A549 (cell line): Measurements from ENCODE around the gene TCEA3. TPM values are rescaled to one million over a fixed set of nuclear protein-coding genes. Genes with fewer than 3 reads are reported as not detected.

Source experiments
- ATAC-seq, 2 experiments: fragments of 200-7000 bp in 1 of 2; fragments of >200 bp in 1 of 2; cut with Nextera tagmentation in 1 of 2; cut with Tn5 transposase in 1 of 2; 3 replicates each; pipeline versions ENCODE4 v1.8.0 to v1.9.1; 2018 to 2020; ENCODE audit warnings: mild to moderate bottlenecking in 1 of 2, moderate library complexity in 1 of 2
- CTCF ChIA-PET: fragments of 300-600 bp; sonication (Branson Sonifier 250); formaldehyde crosslinking; extraction: SDS; loops from one replicate; lab custom pipeline; 2021; ENCODE audit warnings: antibody characterized with exemption, inconsistent platforms; lab: Yijun Ruan, JAX
- POLR2A ChIA-PET: fragments of 350-600 bp; formaldehyde crosslinking; extraction: SDS; loops from one replicate; lab custom pipeline; 2021; ENCODE audit warnings: antibody characterized with exemption, inconsistent platforms; lab: Yijun Ruan, JAX
- DNase-seq, 2 experiments: peaks; one replicate each; pipeline versions ENCODE4 v3.0.0 to v3.0.0-alpha.2; 2011 to 2016; ENCODE audit warnings: low read depth in 1 of 2, low spot score in 1 of 2
- FAIRE-seq: peaks from 2 replicates; lab custom pipeline; 2011; peaks lifted over from hg19 to GRCh38; lab: Jason Lieb, UNC
- H3K27ac ChIP-seq, 2 experiments: fragments of >200 bp; sonication (Bioruptor Twin); formaldehyde crosslinking; 3 replicates each; pipeline ENCODE4 v1.5.1; 2016 to 2017
- H3K4me1 ChIP-seq: fragments of >200 bp; sonication (Bioruptor Twin); formaldehyde crosslinking; 3 replicates; pipeline ENCODE4 v1.6.1; 2016
- H3K4me2 ChIP-seq: fragments of >200 bp; sonication (Bioruptor Twin); formaldehyde crosslinking; 3 replicates; pipeline ENCODE4 v1.6.1; 2016
- H3K4me3 ChIP-seq: fragments of >200 bp; sonication (Bioruptor Twin); formaldehyde crosslinking; 3 replicates; pipeline ENCODE4 v1.5.1; 2016
- H3K9me3 ChIP-seq: fragments of >200 bp; sonication (Bioruptor Twin); formaldehyde crosslinking; 3 replicates; pipeline ENCODE4 v1.6.1; 2016
- BHLHE40 ChIP-seq: IDR thresholded peaks from 2 replicates; pipeline ENCODE4 v1.6.1; 2012; ENCODE audit warnings: low read depth, low read length, inconsistent platforms
- CBX2 ChIP-seq: fragments of 200-600 bp; sonication (generic); IDR thresholded peaks from 2 replicates; pipeline ENCODE4 v1.6.1; 2016; ENCODE audit warnings: low read depth, mild to moderate bottlenecking, borderline replicate concordance
- CHD4 ChIP-seq: fragments of 200-600 bp; sonication (generic); IDR thresholded peaks from 2 replicates; pipeline ENCODE4 v1.6.1; 2016; ENCODE audit warnings: antibody characterized with exemption, mild to moderate bottlenecking, borderline replicate concordance
- CTCF ChIP-seq: fragments of >200 bp; sonication (Bioruptor Twin); formaldehyde crosslinking; IDR thresholded peaks from 3 replicates; pipeline ENCODE4 v1.5.1; 2016
- FOSB ChIP-seq: fragments of 250-450 bp; sonication (Bioruptor Pico); IDR thresholded peaks from 2 replicates; pipeline ENCODE4 v1.5.0; 2020; ENCODE audit warnings: mild to moderate bottlenecking, moderate library complexity
- FOXS1 ChIP-seq: fragments of 250-450 bp; sonication (Bioruptor Pico); IDR thresholded peaks from 2 replicates; pipeline ENCODE4 v1.5.0; 2020; ENCODE audit warnings: mild to moderate bottlenecking, moderate library complexity
- HMGXB4 ChIP-seq: fragments of 250-450 bp; sonication (Bioruptor Pico); IDR thresholded peaks from 2 replicates; pipeline ENCODE4 v1.5.0; 2021; ENCODE audit warnings: mild to moderate bottlenecking, moderate library complexity, borderline replicate concordance
- KDM5A ChIP-seq: fragments of 200-600 bp; sonication (generic); IDR thresholded peaks from 2 replicates; pipeline ENCODE4 v1.6.1; 2016; ENCODE audit warnings: antibody characterized with exemption, mild to moderate bottlenecking
- NPAS2 ChIP-seq: fragments of 250-450 bp; sonication (Bioruptor Pico); IDR thresholded peaks from 2 replicates; pipeline ENCODE4 v1.8.0; 2022; ENCODE audit warnings: mild to moderate bottlenecking, moderate library complexity, borderline replicate concordance
- PBX3 ChIP-seq: IDR thresholded peaks from 2 replicates; pipeline ENCODE4 v1.6.1; 2012
- POLR2AphosphoS2 ChIP-seq: conservative IDR thresholded peaks from 2 replicates; pipeline ENCODE4 v1.6.1; 2012; ENCODE audit warnings: low read length, improper control_type of control experiment, inconsistent platforms
- REST ChIP-seq: fragments of 200-600 bp; sonication (generic); IDR thresholded peaks from 2 replicates; pipeline ENCODE4 v1.6.1; 2016; ENCODE audit warnings: antibody characterized with exemption, mild to moderate bottlenecking, moderate library complexity
- SREBF2 ChIP-seq: fragments of 450-650 bp; IDR thresholded peaks from 2 replicates; pipeline ENCODE4 v1.6.1; 2014; ENCODE audit warnings: mild to moderate bottlenecking, moderate library complexity
- TFCP2L1 ChIP-seq: fragments of 250-450 bp; sonication (Bioruptor Pico); IDR thresholded peaks from 2 replicates; pipeline ENCODE4 v1.5.0; 2021; ENCODE audit warnings: mild to moderate bottlenecking
- WGBS: methylation state at CpG from one replicate; pipeline ENCODE4 v1.1.6; 2017; ENCODE audit errors: missing lambda C conversion rate; 5-methylcytosine and 5-hydroxymethylcytosine counted together
- polyA plus RNA-seq, 4 experiments: library from polyadenylated mRNA; depleted of rRNA in 3 of 4; stranded (reverse); fragments of >200 nt; fragmentation: RNase III in 1 of 4; extraction: RNeasy Plus Mini Kit Qiagen cat#74134 plus additional on column Dnase treatment in 1 of 4; gene quantifications; 2 replicates in 3 of 4; 3 replicates in 1 of 4; pipeline ENCODE4 v1.2.3, GENCODE V29; 2011 to 2017
- TF ChIP-seq, protein P1 (sequence below): fragments of 150-350 bp; IDR thresholded peaks from 2 replicates; pipeline ENCODE4 v1.6.1; 2014; ENCODE audit warnings: low read depth, mild to moderate bottlenecking, low read length
- TF ChIP-seq, protein P2 (sequence below): fragments of 250-450 bp; sonication (Bioruptor Pico); IDR thresholded peaks from 2 replicates; pipeline ENCODE4 v1.5.0; 2020; ENCODE audit warnings: low read depth, mild to moderate bottlenecking, moderate library complexity

TCEA3 gene
- polyA plus RNA-seq, 2 of the 4 experiments (the other 2 are of a cell fraction), result 0.58 TPM

DNA sequence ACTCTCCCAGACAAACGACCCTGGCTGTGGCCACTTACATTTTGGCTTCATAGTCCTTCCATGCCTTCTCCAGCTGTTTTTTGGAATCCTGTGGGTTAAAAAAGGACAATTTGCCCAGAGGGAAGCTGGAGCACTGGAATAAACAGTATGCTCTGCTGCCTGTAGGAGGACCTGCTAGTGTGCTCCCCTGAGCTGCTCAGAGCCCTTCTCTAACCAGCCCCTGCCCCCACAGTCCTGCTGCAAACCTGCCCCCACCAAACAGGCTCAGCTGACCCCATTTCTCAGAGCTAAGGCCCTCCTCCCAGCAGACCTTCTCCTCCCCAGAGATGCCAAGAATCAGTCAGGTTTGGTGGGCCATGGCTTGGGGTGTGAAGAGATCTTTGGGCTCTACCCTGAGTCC, 26.9 kb upstream of the TCEA3 start:
- H3K4me1 ChIP-seq, result no peaks in the 10 kb centered on the region
- WGBS, result 47% methylated on average over 1 of the region's 1 CpG
- DNase-seq (no peak), FAIRE-seq (no peak), ATAC-seq (no peak; a peak in 1 of 6 replicates)
- H3K4me2 ChIP-seq, result no peak overlapping the region
- ChIA-PET CTCF (interaction anchor here (1.3 kb wide), 1 partner anchor 48 kb away, joined by 3 read pairs; no protein-coding TSS in a partner anchor), POLR2A (no interaction called here)
- TF ChIP-seq PBX3 (no peak), TFCP2L1 (CRISPR knock-in tag) (no peak), CBX2 (no peak), BHLHE40 (no peak), SREBF2 (no peak)
- TF ChIP-seq, protein P1, sequence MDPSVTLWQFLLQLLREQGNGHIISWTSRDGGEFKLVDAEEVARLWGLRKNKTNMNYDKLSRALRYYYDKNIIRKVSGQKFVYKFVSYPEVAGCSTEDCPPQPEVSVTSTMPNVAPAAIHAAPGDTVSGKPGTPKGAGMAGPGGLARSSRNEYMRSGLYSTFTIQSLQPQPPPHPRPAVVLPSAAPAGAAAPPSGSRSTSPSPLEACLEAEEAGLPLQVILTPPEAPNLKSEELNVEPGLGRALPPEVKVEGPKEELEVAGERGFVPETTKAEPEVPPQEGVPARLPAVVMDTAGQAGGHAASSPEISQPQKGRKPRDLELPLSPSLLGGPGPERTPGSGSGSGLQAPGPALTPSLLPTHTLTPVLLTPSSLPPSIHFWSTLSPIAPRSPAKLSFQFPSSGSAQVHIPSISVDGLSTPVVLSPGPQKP, result no peak
- no peak overlapping the region for H3K27ac ChIP-seq
- no peaks in the 10 kb centered on the region for H3K9me3 ChIP-seq
- no peak overlapping the region for H3K4me3 ChIP-seq

DNA sequence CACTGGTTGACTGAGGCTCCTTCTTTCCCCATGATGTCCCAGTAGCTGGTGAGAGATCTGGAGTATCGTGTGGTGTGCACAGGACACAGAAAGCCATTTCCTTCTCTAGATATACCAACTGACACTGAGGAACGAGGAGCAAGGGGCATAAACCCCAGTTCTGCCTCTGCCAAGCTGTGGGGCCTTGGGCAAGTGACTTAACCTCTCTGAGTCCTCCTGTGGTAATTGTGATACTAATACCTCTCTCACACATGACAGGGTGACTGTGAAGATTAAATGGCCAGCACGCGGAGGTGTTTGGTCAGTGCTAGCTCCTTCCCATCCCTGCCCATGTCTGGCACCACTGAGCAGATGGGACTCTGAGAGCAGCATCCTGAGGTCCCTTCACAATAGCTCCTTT, 26.3 kb upstream of the TCEA3 start:
- ChIA-PET POLR2A (no interaction called here), CTCF (interaction anchor here (1.3 kb wide), 1 partner anchor 47 kb away, joined by 3 read pairs; no protein-coding TSS in a partner anchor)
- no peak overlapping the region for H3K4me2 ChIP-seq
- no peaks in the 10 kb centered on the region for H3K4me1 ChIP-seq
- TF ChIP-seq CHD4, result no peak
- no peak for TF ChIP-seq KDM5A
- no peak for TF ChIP-seq NPAS2 (CRISPR knock-in tag)
- TF ChIP-seq, protein P2, sequence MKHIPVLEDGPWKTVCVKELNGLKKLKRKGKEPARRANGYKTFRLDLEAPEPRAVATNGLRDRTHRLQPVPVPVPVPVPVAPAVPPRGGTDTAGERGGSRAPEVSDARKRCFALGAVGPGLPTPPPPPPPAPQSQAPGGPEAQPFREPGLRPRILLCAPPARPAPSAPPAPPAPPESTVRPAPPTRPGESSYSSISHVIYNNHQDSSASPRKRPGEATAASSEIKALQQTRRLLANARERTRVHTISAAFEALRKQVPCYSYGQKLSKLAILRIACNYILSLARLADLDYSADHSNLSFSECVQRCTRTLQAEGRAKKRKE (CRISPR knock-in tag), result no peak
- no peak for TF ChIP-seq CTCF
- TF ChIP-seq FOXS1 (CRISPR knock-in tag), result no peak
- no peak for TF ChIP-seq POLR2AphosphoS2
- TF ChIP-seq FOSB (CRISPR knock-in tag), result no peak
- TF ChIP-seq TFCP2L1 (CRISPR knock-in tag), result no peak
- no peak for TF ChIP-seq HMGXB4 (CRISPR knock-in tag)
- TF ChIP-seq REST, result no peak
- no peak for ATAC-seq
- H3K4me3 ChIP-seq, result no peak overlapping the region
- no peak for DNase-seq
- 93% methylated on average over 3 of the region's 4 CpGs for WGBS
- FAIRE-seq, result no peak
- no peak overlapping the region for H3K27ac ChIP-seq
- H3K9me3 ChIP-seq, result no peaks in the 10 kb centered on the region
